ENCODE data around the gene CCDC188.

CCDC188 gene

DNA sequence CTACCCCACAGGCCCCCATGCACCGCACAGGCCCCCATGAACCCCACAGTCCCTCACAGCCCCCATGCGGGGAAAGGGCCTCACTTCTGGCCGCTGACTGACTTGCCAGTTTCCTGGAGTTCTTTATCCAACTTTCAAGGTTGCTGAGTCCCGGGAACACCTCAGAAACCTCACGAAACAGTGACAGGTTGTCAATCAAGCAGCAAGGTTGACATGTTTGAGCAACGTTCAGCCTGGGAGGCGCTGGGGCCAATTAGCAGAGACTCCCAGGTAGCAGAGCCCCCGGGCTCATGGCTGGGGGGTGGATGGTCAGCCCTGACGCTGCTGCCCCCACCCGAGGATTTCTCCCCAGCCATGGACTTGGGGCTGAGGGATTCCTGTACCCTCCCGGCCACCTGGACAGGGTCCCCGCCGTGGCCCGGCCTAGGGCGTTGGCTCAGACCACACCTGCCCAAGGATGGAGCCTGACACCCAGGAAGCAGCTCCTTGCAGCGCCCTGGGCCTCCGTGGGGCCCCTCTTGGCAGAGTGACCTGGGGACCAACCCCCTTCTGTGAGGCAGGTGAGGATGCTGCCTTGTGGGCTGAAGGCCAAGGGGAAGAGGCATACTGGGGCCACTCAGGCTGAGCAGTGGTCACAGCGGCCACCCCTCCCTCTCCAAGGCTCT, 33.8 kb upstream of the CCDC188 start:
- DNase-seq (ENCODE audit: low read depth): no peak

DNA sequence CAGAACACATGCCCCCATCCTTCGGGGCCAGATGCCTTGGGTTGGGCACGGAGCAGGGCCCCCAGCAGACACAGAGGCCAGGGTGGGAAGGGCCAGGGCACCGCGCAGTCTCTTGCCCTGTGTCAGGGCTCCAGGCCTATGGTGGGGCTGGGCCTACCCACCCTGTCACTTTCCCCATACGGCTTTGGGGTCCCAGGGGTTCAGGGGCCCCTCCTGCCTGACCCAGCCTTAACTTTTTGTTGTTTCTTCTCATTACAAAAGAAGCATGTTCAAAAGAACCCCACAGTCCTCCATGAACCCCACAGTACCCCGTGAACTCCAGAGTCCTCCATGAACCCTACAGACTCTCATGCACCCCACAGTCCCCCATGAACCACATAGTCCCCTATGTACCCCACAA, 33.0 kb upstream of the CCDC188 start:
- DNase-seq (ENCODE audit: low read depth): no peak

DNA sequence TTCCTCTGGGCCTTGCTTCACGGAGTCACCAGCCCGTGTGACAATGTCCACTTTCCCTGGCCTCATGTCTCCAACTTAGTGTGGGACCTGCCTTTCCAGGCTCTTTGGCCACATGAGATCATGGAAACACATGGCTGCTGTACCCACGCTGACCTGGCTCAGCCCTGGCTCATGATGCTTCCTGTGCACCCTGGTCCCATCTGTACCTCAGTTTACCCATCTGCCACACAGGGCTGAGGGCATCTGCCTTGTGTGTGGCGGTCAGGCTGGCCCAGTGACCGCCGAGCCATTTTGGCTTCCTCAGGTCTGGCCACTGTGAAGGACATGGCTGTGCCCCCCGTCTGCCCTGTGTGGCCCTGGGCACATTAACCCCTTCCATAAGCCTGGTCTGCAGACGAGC, 32.2 kb upstream of the CCDC188 start:
- DNase-seq (ENCODE audit: low read depth): no peak

DNA sequence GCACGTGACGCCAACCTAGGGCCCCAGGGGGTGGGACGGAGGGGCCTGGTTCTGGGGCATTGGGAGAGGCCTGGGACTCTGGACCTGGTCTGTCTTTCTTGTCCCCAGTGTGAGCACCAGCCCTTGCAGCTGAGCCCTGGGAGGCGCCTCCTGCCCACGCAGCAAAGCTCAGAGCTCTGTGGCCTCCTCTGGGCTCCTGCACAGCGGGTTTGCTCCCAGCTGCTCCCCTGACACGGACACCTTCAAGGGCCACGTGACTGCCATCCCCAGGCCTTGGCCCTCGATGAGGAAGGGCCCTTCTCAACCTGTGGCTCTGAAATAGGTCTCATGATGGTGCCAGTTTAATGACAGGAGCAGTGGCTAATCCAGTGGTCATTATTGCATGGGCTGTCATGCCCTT, 31.5 kb upstream of the CCDC188 start:
- DNase-seq (ENCODE audit: low read depth): no peak

DNA sequence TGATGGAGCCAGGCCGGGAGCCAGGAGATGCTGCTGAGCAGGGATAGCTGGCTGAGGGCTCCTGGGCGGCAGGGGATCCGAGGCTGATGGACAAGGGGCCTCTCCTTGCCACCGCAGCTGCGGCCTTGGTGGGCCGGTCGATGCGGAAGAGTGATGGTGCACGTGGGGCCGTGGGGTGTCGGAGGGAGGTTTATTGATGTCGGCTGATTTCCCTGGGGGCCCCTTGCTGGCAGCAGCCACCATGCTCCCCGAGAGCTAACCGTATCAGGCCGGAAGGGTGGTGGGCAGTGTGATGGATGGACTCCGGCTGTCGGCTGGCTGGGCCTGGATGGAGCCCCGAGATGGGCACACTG, 31.0 kb upstream of the CCDC188 start:
- DNase-seq (ENCODE audit: low read depth): no peak

DNA sequence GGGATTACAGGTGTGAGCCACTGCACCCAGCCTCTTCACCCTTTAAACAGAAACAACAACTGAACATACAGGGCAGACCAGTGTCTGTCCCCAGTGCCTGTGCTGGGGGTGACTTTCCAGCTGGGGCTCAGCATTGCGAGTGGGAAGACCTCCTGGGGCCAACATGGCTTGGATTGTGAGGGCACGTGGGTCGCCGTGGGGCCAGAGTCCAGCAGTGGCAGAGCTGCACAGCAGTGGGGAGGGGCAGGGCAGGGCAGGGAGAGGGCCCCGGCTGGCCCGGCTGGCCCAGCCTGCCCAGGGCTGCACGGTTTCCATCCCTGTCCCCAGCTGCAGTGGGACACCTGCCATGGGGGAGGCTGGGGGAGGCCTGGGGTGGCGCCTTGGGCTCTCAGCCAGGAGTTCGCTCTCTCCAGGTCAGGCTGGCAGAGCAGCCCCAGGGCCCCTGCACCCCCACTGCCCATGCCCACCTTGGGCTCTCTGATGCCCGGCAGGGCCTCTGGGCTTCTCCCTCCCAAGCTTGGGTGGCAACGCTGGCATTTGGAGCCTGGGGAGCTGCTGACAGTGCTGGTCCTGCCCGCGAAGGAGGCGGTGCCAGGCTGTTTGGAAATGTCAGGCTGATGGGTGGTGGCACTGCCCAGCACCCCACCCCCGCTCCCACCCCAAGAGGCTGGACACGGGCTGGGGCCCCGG, 30.5 kb upstream of the CCDC188 start:
- no peak for DNase-seq (ENCODE audit: low read depth)

DNA sequence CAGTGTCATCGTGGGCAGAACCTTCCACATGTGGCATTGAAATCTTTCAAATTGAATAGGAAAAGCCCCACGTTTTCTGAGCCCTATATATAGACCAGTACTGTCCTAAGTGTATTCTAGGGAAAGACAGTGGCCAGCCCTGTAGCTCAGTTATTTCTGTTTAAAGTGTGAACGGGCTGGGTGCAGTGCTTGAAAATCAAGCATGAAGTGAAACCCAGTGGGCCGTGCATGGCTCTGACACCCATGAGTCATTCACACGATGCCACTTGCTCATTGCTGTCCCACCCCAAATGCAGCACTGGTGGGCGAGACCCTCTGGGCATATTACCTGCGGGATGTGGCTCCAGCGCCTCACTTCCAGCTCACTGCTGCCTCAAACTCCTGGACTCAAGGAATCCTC, 29.8 kb upstream of the CCDC188 start:
- DNase-seq (ENCODE audit: low read depth): no peak

DNA sequence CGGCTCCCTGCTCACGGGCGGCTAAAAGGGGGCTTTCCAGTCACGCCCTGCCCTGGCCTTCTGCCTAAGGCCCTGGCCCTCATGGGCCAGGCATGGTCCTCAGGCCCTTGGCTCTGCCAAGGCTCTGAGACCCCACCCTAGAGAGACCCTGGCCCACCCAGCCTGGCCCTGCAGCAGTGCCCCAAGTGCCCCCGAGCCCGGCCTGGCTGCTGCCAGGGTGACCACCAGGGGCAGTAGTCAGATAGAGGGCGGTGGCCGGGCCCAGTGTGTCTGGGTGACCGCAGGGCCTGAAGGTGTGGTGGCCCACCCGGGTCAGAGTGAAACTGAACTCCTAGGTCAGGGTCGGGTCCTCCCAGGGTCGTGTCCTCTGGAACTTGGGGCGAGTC, 29.4 kb upstream of the CCDC188 start:
- no peak for DNase-seq (ENCODE audit: low read depth)

DNA sequence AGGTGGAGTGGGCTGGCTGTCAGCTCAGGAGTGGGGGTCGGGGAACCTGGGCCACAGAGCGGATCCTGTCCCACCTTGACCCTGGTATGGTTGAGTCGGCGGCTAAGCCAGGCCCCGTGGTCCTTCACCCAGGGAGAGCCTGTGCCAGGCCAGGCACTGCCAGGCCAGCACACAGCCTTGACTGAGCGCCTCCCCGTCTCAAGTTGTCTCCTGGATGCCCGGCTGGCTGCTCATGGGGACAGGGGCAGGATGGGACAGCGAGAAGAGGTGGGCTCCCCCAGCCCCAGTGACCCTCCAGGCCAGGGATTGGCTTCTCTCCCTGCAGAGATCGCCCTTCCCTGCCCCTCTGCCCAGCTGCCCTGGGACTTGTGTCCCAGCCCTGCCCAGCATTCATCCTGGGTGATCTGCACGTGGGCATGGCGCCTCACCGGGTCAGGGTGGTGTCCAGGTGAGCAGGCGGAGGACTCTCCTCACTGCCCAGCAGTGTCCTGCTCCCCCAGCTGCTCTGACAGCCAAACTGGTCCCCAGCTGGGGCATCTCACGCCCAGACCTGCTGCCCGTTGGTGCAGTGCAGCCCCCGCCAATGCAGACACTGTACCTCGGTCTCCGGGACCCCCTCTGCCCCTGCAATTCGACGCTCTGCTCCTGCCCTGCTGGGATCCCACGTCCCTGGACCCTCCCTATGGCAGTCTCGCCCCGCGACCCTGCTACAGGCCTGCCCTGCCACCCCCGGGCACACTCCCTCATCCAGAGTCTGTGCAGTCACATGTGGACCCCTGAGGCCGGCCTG, 28.8 kb upstream of the CCDC188 start:
- no peak for DNase-seq (ENCODE audit: low read depth)

DNA sequence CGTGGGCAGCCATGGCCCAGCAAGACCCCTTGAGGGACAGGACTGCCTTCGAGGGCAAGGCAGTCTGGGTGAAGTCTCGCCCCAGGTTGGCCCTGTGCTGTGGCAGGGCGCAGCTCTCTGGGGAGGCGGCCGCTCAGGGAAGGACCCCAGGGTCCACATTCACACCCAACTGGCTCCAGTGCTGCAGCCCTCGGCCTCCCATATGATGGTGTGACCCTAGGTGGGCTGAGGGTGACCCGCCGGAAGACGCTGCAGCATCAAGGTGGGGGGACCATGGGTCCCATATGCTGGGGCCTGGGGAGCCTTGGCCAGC, 28.0 kb upstream of the CCDC188 start:
- no peak for DNase-seq (ENCODE audit: low read depth)

DNA sequence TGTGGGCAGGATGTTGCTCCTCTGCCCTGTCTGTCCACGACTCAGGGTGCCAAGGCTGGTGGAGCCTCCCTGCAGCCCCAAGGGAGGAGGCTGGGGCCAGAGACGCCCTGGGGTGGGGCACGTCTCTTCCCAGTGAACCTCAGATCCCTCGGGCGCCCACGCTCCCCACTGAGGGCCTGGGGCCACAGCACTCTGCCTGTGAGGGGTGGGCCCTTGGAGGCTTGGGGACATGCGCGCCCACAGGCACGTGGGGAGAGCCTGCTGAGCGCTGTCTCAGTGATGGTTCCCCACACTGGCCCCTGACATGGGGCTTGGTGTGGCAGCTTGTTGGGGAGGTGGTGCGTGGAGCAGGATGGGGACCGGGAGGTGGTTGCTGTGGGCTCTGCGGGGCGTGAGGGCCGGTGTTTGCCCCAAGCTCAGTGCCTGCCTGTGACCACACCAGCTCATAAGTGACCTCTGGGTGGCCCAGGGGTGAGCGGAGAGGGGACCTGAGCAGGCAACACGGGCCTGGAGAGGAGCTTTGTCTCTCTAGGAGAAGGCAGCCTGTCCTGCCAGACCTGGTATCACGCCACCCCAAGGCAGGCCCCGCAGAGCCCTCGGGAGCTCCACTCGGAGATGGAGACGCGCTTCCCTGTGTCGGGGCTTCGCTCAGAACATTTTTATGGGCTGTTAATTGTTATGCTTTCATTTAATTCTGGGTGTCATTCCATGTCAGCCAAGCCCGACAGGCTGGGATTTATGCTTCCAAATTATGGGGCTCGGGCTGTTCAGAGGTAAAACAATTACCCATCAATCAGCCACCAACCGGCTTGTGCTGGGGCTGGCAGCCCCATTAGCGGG, 27.4 kb upstream of the CCDC188 start:
- DNase-seq (ENCODE audit: low read depth): no peak

DNA sequence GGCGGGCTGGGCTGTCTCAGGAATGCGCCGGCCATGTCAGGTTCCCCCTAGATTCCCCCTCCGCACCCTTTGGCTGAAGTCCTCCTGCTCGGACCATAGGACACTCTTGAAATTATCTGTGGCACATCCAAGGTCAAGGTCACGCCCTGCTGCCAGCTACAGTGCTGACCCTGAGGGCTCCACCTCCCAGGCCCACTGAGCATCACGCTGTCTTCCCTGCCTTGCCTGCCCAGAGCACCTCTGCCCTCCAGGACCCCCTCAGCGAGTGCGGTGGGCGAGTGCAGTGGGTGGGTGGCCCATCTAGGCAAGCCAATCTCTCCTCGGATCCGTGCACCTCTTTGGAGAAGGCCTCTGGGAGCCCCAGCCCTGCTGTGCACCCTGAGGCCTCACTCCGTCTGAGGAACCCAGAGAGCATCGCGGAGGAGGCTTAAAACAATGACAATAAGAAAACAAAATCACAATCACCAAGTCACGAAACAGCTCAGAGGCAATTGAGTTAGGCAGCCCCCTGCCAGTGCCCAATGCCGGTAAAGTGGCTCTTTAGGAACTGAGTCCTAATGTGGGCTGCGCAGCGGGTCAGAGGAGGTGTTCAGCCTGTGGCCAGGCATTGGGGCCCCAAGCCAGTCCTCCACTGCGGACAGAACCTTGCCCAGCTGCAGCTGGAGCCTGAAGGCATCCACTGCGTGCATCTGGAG, 26.5 kb upstream of the CCDC188 start:
- no peak for DNase-seq (ENCODE audit: low read depth)

DNA sequence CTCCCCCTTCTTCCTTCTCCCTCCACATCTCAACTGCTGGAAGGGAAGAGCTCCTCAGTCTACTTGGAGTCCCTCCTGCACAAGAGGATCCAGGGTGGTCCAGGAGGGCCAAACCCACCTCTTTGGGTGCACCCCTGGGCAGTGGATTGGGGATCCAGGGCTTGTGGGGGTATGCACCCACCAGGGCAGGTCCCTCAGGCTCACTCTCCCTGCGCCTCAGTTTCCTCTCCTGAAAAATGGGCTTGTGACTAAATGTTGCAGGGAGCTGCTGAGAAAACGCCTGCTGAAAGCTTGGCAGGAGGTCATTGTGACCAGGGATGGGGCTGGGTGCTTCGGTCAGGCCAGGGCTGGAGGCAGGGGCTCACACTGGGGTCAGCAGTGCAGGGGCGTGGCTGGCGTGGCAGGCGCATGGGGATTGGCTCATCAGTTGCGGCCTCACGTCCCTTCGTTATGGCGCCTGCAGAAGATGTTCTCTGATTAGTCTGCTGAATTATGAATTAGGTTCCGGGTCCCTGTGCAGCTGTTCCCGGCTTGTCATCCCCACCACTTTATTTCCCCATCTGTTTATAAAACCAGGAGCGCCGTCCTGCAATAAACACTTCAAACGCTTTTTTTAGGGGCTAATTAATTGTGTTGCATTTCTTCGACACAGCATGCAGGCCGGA, 25.7 kb upstream of the CCDC188 start:
- no peak for DNase-seq (ENCODE audit: low read depth)

DNA sequence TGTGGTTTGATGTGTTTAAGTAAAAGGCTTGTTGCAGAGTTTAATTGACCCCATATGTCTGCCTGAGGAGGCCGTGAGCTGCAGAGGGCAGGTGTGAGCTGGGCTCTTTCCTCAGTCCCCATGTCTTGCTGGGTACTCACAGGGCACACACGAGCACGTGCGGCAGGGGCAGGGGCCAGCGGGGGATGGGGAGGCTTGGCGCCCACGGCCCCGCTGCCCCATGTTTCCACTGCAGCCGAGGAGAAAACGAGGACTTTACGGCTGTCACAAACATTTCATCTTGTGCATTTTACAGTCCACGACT, 24.7 kb upstream of the CCDC188 start:
- no peak for DNase-seq (ENCODE audit: low read depth)

DNA sequence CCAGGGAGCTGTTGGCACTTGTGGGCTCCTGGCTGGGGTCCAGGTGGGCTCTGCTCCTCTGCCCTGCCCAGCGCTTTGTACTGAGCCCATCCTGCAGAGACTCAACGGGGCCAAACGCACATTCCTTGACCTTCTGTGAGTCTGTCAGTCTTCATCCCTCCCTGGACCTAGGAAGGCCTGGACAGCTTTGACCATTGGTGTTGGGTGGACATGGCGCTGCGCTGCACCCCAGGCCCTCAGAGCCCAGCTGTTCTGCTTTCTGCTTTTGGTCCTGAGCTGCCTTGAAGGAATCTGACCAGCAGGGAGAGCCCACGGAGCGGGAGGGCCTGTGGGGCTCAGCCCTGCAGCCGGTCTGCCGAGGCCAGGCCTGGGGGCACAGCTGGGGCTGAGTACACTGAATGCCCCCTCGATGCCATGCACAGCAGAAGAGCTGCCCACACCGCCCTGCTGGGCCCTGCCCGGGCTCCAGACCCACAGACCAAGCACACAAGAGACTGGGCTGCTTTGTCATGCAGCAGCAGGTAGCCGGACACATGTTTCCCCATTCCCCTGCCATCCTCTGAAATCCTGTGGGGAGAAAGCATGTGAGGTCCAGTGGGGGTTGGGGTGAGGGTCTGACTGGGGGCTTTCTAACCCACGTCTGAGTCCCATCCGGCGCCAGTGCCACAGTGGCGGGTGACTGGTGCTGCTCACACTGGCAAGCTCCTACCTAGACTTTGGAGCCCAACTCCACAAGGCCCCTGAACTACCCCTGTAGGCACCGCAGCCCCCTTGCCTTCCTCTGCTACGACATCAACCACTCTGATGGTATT, 24.1 kb upstream of the CCDC188 start:
- no peak for DNase-seq (ENCODE audit: low read depth)

DNA sequence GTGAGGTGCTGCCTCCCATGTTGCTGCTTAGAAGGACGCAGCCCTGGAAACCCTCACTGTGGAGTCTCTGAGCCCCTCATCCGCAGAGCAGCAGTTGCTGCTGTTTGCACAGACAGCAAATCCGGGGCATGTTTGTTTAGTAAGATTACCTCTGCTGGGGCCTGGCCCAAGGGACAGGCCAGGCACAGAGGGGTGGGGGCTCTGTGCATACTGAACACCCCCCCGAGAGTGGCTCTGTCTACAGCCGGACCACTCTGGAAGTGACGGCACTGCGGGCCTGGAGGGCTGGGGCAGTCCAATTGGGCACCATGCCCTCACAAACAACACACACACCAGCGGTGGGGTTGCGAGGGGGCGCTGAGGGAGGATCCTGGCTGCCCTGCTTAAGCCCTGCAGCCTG, 22.9 kb upstream of the CCDC188 start:
- DNase-seq (ENCODE audit: low read depth): no peak

DNA sequence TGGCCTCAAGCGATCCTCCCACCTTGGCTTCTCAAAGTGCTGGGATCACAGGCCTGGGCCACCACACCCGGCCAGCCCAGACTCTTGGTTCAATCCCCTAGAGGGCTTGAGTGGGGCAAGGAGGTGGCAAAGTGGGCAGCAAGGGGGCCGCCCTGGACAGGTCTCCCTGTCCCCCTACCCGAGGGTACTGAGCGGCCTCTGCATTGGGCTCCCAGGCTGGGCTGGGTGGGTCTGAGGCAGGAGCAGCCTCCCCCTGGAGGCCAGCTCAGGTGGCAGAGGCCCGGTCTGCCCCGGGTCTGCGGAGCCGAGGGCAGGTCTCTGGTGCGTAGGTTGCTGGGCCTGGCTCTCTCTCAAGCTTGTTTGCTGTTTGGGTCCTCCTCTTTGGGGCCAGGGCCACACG, 22.4 kb upstream of the CCDC188 start:
- no peak for DNase-seq (ENCODE audit: low read depth)

DNA sequence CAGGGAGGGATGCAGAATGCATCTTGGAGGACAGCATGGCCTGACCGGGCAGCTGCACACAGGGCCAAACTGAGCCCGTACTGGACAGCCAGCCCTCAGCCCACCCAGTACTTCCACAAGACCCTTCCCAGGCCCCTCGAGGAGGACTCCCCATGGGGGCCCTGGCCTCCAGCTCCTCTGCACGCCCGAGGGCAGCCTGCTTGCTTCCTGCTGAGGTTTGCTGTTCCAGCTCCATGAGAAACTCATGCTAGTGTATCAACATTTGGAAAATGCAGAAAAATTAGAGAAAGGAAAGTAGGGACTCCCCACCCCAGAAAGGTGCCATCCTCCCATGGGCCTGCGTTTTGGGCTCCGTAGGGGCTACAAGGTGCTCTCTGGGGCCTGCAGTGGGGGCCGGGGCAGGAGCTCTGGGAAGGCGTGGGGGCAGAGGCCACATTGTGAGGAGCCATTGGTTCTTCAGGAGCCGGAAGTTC, 21.3 kb upstream of the CCDC188 start:
- no peak for DNase-seq (ENCODE audit: low read depth)

DNA sequence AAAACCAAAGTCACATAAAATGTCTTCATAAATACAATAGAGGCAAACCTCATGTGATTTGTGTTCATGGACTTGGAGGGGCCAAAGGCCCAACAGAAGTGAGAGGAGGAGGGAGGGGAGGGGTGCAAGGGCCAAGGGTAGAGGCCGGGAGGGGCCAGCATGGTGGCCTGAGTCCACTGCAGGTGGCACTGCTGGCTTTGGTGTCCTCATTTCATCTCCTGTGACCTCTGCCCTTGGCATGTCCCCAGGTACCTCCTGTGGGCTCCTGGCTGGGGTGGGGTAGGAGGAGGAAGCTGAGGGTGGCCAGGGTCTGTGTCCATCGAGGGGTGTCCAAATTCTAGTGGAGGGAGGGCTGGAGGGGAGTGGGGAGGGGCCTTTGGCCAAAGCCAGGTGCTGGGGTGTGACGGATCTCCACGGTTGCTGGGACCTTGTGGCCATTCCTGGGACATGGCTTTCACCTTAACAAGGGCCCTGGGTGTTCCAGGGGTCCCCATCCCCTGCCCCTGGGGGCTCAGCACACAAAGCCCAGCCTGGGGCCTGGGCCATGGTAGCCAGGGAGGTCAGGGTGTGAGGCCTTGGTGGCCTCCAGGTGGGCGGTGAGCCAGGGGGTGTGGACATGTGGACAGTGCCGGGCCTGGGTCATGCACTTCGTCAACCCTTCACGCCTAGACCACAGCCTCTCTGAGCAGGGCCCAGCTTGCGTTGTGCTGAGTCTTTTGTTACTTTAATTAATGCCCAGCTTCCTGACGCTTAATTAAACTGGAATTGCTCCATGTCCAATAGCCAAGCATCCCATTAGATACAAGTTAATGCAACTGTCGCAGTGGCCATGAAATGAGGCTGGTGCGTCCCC, 20.7 kb upstream of the CCDC188 start:
- no peak for DNase-seq (ENCODE audit: low read depth)

DNA sequence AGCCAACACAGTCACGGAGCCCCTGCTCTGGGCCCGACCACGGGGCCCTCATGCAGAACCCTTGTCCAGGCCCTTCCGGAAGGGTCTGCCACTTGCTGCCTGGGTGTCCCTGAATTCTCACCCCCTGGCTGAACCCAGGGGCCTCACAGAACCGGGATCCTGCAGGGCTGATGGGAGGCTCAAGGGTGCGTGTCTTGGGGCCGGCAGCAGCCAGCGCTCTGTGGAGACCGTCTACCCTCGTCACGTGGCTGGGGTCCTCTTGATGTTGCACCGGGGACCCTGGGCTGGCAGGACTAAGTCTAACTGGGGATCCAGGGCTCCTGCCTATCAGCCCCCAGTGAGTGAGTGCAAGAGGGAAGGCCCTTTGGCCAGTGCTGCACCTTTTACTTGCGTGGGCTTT, 19.3 kb upstream of the CCDC188 start:
- DNase-seq (ENCODE audit: low read depth): no peak

All from stimulated activated CD8-positive, alpha-beta memory T cell treated with anti-CD3 and anti-CD28 coated beads, Interleukin-4, amount 100 ng/mL, for 24 hours (primary cell).